ENCODE results near the gene ODF4. TPM values are rescaled to one million over a fixed set of nuclear protein-coding genes. Genes with fewer than 3 reads are reported as not detected.
A peak's percentile ranks its signal among the peaks of the same experiment; 100 is the strongest.

Gene ODF4
- total and polyA plus RNA-seq, 4 donors = not detected

DNA sequence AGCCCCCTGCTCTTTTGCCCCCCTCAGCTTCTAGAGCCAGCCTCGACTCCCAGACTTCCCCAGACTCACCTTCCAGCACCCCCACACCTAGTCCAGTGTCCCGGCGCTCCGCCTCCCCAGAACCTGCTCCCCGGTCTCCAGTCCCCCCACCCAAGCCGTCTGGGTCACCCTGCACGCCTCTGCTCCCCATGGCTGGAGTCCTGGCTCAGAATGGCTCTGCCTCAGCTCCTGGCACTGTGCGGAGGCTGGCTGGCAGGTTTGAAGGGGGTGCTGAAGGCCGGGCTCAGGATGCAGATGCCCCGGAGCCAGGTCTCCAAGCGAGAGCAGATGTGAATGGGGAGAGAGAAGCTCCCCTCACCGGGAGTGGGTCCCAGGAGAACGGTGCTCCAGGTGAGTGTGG lies 27.4 kb upstream of the ODF4 start:
- Histone ChIP-seq H3K27me3 (ENCODE audit: control insufficient read depth, insufficient read depth, low read length) (peaks cover 48% of the 10 kb centered on the region), H3K4me3 (ENCODE audit: low read depth, low read length) (no peak overlapping the region), H3K9me3 (ENCODE audit: control insufficient read depth, insufficient read depth, low read length) (no peaks in the 10 kb centered on the region), H3K27ac (ENCODE audit: low read depth, low read length) (no peak overlapping the region), H3K36me3 (ENCODE audit: control insufficient read depth, insufficient read depth, low read length) (no peaks in the 10 kb centered on the region), H3K4me1 (ENCODE audit: control insufficient read depth, insufficient read depth, low read length) (peaks cover 15% of the 10 kb centered on the region)
- no peak for DNase-seq (ENCODE audit: low read depth in 4 of 6, low spot score in 6 of 6)
- WGBS (ENCODE audit: insufficient coverage) = 70% methylated on average over 10 of the region's 13 CpGs

GRCh38 chr17:8312726-8313600 lies 26.7 kb upstream of the ODF4 start:
- Histone ChIP-seq H3K36me3 (ENCODE audit: control insufficient read depth, insufficient read depth, low read length) (no peaks in the 10 kb centered on the region), H3K4me3 (ENCODE audit: low read depth, low read length) (no peak overlapping the region), H3K27me3 (ENCODE audit: control insufficient read depth, insufficient read depth, low read length) (peaks cover 48% of the 10 kb centered on the region), H3K4me1 (ENCODE audit: control insufficient read depth, insufficient read depth, low read length) (peaks cover 15% of the 10 kb centered on the region), H3K27ac (ENCODE audit: low read depth, low read length) (no peak overlapping the region), H3K9me3 (ENCODE audit: control insufficient read depth, insufficient read depth, low read length) (no peaks in the 10 kb centered on the region)
- WGBS (ENCODE audit: insufficient coverage) = 69% methylated on average over 9 of the region's 16 CpGs
- DNase-seq (ENCODE audit: low read depth in 4 of 6, low spot score in 6 of 6) = no peak

DNA sequence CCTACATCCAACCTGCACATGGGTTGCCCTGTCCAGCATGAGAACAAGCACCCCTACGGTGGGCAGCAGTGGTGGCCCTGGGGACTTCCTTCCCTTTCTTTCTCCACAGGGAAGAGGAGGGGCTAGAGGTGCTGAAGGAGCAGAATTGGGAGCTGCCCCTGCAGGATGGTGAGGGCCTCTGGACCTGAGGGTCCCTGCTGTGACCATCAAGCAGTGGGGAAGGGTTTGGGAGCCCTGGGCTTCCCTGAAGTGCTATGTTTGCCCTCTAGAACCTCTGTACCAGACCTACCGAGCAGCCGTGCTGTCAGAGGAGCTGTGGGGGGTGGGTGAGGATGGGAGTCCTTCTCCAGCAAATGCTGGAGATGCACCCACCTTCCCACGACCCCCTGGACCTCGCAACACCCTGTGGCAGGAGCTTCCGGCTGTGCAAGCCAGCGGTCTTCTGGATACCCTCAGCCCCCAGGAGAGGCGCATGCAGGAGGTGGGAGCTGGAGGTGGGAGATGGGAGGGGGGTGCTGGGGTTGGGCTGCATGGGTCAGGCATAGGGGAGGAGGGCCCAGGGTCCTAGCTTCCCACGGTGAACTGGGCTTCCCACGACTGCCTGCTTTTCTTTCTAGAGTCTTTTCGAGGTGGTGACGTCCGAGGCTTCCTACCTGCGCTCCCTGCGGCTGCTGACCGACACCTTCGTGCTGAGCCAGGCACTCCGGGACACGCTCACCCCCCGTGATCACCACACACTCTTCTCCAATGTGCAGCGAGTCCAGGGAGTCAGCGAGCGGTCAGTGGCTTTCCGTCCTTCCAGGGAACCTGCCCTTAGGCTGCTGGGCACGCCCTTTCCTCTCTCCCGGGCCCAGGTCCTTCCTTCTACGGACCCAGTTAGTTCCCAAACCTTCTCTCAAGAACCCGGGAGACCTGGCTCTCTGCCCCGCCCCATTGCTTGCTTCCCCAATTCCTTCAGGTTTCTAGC lies 24.6 kb upstream of the ODF4 start:
- H3K4me1 ChIP-seq (ENCODE audit: control insufficient read depth, insufficient read depth, low read length) = peaks cover 15% of the 10 kb centered on the region
- peak in 1 of 6 donors; percentile 2 for DNase-seq (ENCODE audit: low read depth in 4 of 6, low spot score in 6 of 6)
- WGBS (ENCODE audit: insufficient coverage) = 4% methylated on average over 25 of the region's 29 CpGs
- H3K27me3 ChIP-seq (ENCODE audit: control insufficient read depth, insufficient read depth, low read length) = peaks cover 51% of the 10 kb centered on the region
- H3K27ac ChIP-seq (ENCODE audit: low read depth, low read length) = no peak overlapping the region
- H3K4me3 ChIP-seq (ENCODE audit: low read depth, low read length) = peak overlapping the region; percentile 5
- H3K9me3 ChIP-seq (ENCODE audit: control insufficient read depth, insufficient read depth, low read length) = no peaks in the 10 kb centered on the region
- peaks cover 2% of the 10 kb centered on the region for H3K36me3 ChIP-seq (ENCODE audit: control insufficient read depth, insufficient read depth, low read length)

DNA sequence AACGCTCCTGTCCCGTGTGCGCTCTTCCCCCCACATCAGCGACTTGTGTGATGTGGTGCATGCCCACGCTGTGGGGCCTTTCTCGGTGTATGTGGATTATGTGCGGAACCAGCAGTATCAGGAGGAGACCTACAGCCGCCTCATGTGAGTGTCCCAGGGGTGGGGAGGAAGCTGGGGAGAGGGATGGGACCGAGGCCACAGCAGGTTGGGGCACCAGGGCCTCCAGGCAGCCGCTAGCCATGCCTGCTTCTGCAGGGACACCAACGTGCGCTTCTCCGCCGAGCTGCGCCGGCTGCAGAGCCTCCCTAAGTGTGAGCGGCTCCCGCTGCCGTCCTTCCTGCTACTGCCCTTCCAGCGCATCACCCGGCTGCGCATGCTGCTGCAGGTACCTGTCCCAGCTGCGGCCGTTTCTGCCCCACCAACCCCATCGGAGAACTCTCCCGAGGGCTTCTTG lies 23.8 kb upstream of the ODF4 start:
- Histone ChIP-seq H3K36me3 (ENCODE audit: control insufficient read depth, insufficient read depth, low read length) (peaks cover 2% of the 10 kb centered on the region), H3K27me3 (ENCODE audit: control insufficient read depth, insufficient read depth, low read length) (peaks cover 45% of the 10 kb centered on the region), H3K27ac (ENCODE audit: low read depth, low read length) (no peak overlapping the region), H3K4me1 (ENCODE audit: control insufficient read depth, insufficient read depth, low read length) (peaks cover 15% of the 10 kb centered on the region), H3K9me3 (ENCODE audit: control insufficient read depth, insufficient read depth, low read length) (no peaks in the 10 kb centered on the region), H3K4me3 (ENCODE audit: low read depth, low read length) (peak overlapping the region; percentile 5)
- DNase-seq (ENCODE audit: low read depth in 4 of 6, low spot score in 6 of 6) = peak in 1 of 6 donors; percentile 24
- WGBS (ENCODE audit: insufficient coverage) = 5% methylated on average over 21 of the region's 26 CpGs

DNA sequence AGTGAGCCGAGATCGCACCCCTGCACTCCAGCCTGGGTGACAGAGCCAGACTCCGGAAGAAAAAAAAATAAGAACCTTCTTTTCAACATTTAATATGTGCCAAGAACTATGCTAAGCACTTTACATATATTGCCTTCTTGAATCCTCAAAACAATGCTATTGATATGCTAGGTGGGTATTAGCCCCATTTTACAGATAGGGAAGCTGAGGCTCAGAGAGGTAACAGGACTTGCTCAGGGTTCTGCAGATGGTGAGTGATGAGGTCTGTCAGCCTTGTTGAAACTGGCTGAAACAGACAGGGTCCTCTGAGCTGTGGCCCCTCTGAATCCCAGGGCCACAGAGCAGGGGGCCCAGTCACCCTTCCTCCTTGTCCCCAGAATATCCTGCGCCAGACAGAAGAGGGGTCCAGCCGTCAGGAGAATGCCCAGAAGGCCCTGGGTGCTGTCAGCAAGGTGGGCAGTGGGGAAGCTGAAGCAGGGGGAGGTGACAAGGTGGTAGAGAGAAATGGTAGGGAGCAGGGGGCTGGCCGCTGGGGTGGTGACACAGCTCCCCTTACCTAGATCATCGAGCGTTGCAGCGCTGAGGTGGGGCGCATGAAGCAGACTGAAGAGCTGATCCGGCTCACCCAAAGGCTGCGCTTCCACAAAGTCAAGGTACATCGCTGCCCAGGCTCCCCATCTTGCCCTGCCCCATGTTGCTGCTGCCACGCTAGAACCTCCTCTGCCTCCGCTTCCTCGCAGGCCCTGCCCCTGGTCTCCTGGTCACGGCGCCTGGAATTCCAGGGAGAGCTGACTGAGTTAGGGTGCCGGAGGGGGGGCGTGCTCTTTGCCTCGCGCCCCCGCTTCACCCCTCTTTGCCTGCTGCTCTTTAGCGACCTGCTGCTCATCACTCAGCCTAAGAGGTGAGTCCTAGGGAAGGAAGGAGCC lies 21.4 kb upstream of the ODF4 start:
- H3K4me1 ChIP-seq (ENCODE audit: control insufficient read depth, insufficient read depth, low read length) = peaks cover 15% of the 10 kb centered on the region
- H3K9me3 ChIP-seq (ENCODE audit: control insufficient read depth, insufficient read depth, low read length) = no peaks in the 10 kb centered on the region
- H3K27me3 ChIP-seq (ENCODE audit: control insufficient read depth, insufficient read depth, low read length) = peaks cover 38% of the 10 kb centered on the region
- H3K36me3 ChIP-seq (ENCODE audit: control insufficient read depth, insufficient read depth, low read length) = peaks cover 2% of the 10 kb centered on the region
- no peak for DNase-seq (ENCODE audit: low read depth in 4 of 6, low spot score in 6 of 6)
- H3K4me3 ChIP-seq (ENCODE audit: low read depth, low read length) = no peak overlapping the region
- no peak overlapping the region for H3K27ac ChIP-seq (ENCODE audit: low read depth, low read length)
- WGBS (ENCODE audit: insufficient coverage) = 66% methylated on average over 20 of the region's 24 CpGs

GRCh38 chr17:8320262-8320661 lies 19.4 kb upstream of the ODF4 start:
- no peak overlapping the region for H3K4me3 ChIP-seq (ENCODE audit: low read depth, low read length)
- H3K27me3 ChIP-seq (ENCODE audit: control insufficient read depth, insufficient read depth, low read length) = peaks cover 29% of the 10 kb centered on the region
- H3K36me3 ChIP-seq (ENCODE audit: control insufficient read depth, insufficient read depth, low read length) = peaks cover 2% of the 10 kb centered on the region
- WGBS (ENCODE audit: insufficient coverage) = 86% methylated on average over 4 of the region's 4 CpGs
- DNase-seq (ENCODE audit: low read depth in 4 of 6, low spot score in 6 of 6) = no peak
- H3K27ac ChIP-seq (ENCODE audit: low read depth, low read length) = no peak overlapping the region
- H3K9me3 ChIP-seq (ENCODE audit: control insufficient read depth, insufficient read depth, low read length) = no peaks in the 10 kb centered on the region
- H3K4me1 ChIP-seq (ENCODE audit: control insufficient read depth, insufficient read depth, low read length) = peaks cover 9% of the 10 kb centered on the region

- peak in 1 of 6 donors; percentile 43 for DNase-seq (ENCODE audit: low read depth in 4 of 6, low spot score in 6 of 6)
- no peaks in the 10 kb centered on the region for H3K9me3 ChIP-seq (ENCODE audit: control insufficient read depth, insufficient read depth, low read length)
- no peak overlapping the region for H3K27ac ChIP-seq (ENCODE audit: low read depth, low read length)
- H3K27me3 ChIP-seq (ENCODE audit: control insufficient read depth, insufficient read depth, low read length) = peaks cover 27% of the 10 kb centered on the region
- H3K36me3 ChIP-seq (ENCODE audit: control insufficient read depth, insufficient read depth, low read length) = peaks cover 2% of the 10 kb centered on the region
- no peak overlapping the region for H3K4me3 ChIP-seq (ENCODE audit: low read depth, low read length)
- peaks cover 2% of the 10 kb centered on the region for H3K4me1 ChIP-seq (ENCODE audit: control insufficient read depth, insufficient read depth, low read length)
- 51% methylated on average over 6 of the region's 6 CpGs for WGBS (ENCODE audit: insufficient coverage)
These were observed 18.6 kb upstream of the ODF4 start for GRCh38 chr17:8320990-8321389.

DNA sequence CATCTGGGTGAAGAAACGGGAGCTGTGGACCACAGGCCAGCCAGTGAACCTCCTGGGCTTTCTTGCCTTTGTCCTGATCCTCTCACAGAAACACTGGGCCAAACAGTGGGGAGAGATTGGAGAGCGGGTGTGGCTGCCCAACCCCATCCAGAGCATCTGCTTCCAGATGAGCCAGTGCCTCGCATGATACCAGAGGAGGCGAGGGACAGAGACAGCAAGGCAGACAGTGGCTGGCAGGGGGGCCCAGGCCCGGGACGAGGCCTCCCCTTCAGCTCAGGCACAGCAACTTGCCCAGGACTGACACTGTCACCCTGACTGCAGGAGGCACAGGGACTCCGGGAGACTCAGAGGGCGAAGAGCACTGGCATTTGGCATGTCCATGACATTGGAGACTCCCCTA lies 17.6 kb upstream of the ODF4 start:
- DNase-seq (ENCODE audit: low read depth in 4 of 6, low spot score in 6 of 6) = no peak
- H3K9me3 ChIP-seq (ENCODE audit: control insufficient read depth, insufficient read depth, low read length) = no peaks in the 10 kb centered on the region
- H3K4me1 ChIP-seq (ENCODE audit: control insufficient read depth, insufficient read depth, low read length) = peaks cover 8% of the 10 kb centered on the region
- no peak overlapping the region for H3K4me3 ChIP-seq (ENCODE audit: low read depth, low read length)
- 80% methylated on average over 7 of the region's 8 CpGs for WGBS (ENCODE audit: insufficient coverage)
- peaks cover 22% of the 10 kb centered on the region for H3K27me3 ChIP-seq (ENCODE audit: control insufficient read depth, insufficient read depth, low read length)
- peaks cover 2% of the 10 kb centered on the region for H3K36me3 ChIP-seq (ENCODE audit: control insufficient read depth, insufficient read depth, low read length)
- no peak overlapping the region for H3K27ac ChIP-seq (ENCODE audit: low read depth, low read length)

GRCh38 chr17:8324132-8324531 lies 15.5 kb upstream of the ODF4 start:
- 43% methylated on average over 1 of the region's 5 CpGs for WGBS (ENCODE audit: insufficient coverage)
- Histone ChIP-seq H3K9me3 (ENCODE audit: control insufficient read depth, insufficient read depth, low read length) (no peaks in the 10 kb centered on the region), H3K4me1 (ENCODE audit: control insufficient read depth, insufficient read depth, low read length) (peaks cover 13% of the 10 kb centered on the region), H3K27ac (ENCODE audit: low read depth, low read length) (no peak overlapping the region), H3K4me3 (ENCODE audit: low read depth, low read length) (no peak overlapping the region), H3K36me3 (ENCODE audit: control insufficient read depth, insufficient read depth, low read length) (no peaks in the 10 kb centered on the region), H3K27me3 (ENCODE audit: control insufficient read depth, insufficient read depth, low read length) (peaks cover 24% of the 10 kb centered on the region)
- no peak for DNase-seq (ENCODE audit: low read depth in 4 of 6, low spot score in 6 of 6)
